OCI-LY1 (cell line): ENCODE data around the gene FILIP1L.

ENCODE experiments used
- EZH2 ChIP-seq: fragments of 200-600 bp; sonication (generic), shearing (Covaris generic); IDR thresholded peaks from 2 replicates; pipeline ENCODE4 v1.8.0; 2017; ENCODE audit warnings: borderline replicate concordance, mixed run types, mild to moderate bottlenecking, antibody characterized with exemption, low read length, moderate library complexity, mixed read lengths
- TF ChIP-seq, protein P1 (sequence below): fragments of 200-600 bp; sonication (generic), shearing (Covaris generic); IDR thresholded peaks from 2 replicates; pipeline ENCODE4 v1.5.1; 2017; ENCODE audit warnings: mild to moderate bottlenecking, antibody characterized with exemption, low read length, moderate library complexity, mixed read lengths

GRCh38 chr3:99970198-99970597 lies 144.1 kb downstream of the FILIP1L start:
- TF ChIP-seq, protein P1, sequence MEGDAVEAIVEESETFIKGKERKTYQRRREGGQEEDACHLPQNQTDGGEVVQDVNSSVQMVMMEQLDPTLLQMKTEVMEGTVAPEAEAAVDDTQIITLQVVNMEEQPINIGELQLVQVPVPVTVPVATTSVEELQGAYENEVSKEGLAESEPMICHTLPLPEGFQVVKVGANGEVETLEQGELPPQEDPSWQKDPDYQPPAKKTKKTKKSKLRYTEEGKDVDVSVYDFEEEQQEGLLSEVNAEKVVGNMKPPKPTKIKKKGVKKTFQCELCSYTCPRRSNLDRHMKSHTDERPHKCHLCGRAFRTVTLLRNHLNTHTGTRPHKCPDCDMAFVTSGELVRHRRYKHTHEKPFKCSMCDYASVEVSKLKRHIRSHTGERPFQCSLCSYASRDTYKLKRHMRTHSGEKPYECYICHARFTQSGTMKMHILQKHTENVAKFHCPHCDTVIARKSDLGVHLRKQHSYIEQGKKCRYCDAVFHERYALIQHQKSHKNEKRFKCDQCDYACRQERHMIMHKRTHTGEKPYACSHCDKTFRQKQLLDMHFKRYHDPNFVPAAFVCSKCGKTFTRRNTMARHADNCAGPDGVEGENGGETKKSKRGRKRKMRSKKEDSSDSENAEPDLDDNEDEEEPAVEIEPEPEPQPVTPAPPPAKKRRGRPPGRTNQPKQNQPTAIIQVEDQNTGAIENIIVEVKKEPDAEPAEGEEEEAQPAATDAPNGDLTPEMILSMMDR: no peak
- TF ChIP-seq EZH2: no peak
